Cerebellar nuclear complex (tissue), 1 donor: Measurements from ENCODE around the gene DAB2IP.
"Not testable (repeated sequence)": the region's sequence is repeated elsewhere in the genome, so short reads cannot be mapped to it uniquely, and the experiment has no call there.

ENCODE experiments used
- DNase-seq, 2 experiments: peaks; one replicate each; lab custom pipeline; 2025; lab: John Stamatoyannopoulos, UW

DAB2IP gene

GRCh38 chr9:121651295-121652020 is at the start of gene DAB2IP:
Gene DAB2IP (plus strand): TSS chr9:121651634. CDS start chr9:121651776, 142 bp downstream.
- peak; percentile 19 to 59 for DNase-seq

GRCh38 chr9:121603028-121603427 is 48.4 kb upstream of the DAB2IP start:
- DNase-seq, result no peak

GRCh38 chr9:121604242-121604641 is 47.2 kb upstream of the DAB2IP start:
- no peak for DNase-seq

- no peak for DNase-seq
Measured at GRCh38 chr9:121604654-121605053, 46.8 kb upstream of the DAB2IP start.

- DNase-seq, result no peak
Measured at GRCh38 chr9:121607434-121608167, 43.8 kb upstream of the DAB2IP start.

GRCh38 chr9:121608168-121608853 is 43.1 kb upstream of the DAB2IP start:
- no peak for DNase-seq

GRCh38 chr9:121609822-121610637 is 41.4 kb upstream of the DAB2IP start:
- no peak for DNase-seq

GRCh38 chr9:121610638-121610953 is 40.8 kb upstream of the DAB2IP start:
- DNase-seq, result no peak

- DNase-seq, result no peak
Measured at GRCh38 chr9:121612511-121612998, 38.9 kb upstream of the DAB2IP start.

GRCh38 chr9:121613009-121613752 is 38.3 kb upstream of the DAB2IP start:
- DNase-seq, result no peak

- no peak for DNase-seq
Measured at GRCh38 chr9:121616123-121616755, 35.2 kb upstream of the DAB2IP start.

- DNase-seq, result no peak
Measured at GRCh38 chr9:121618504-121618903, 32.9 kb upstream of the DAB2IP start.

GRCh38 chr9:121618910-121619309 is 32.5 kb upstream of the DAB2IP start:
- DNase-seq, result not testable (repeated sequence)

GRCh38 chr9:121619545-121620324 is 31.7 kb upstream of the DAB2IP start:
- no peak for DNase-seq

GRCh38 chr9:121620325-121620673 is 31.1 kb upstream of the DAB2IP start:
- no peak for DNase-seq

GRCh38 chr9:121620777-121621449 is 30.5 kb upstream of the DAB2IP start:
- peak in 1 of 2 experiments; percentile 33 for DNase-seq

GRCh38 chr9:121622387-121623203 is 28.8 kb upstream of the DAB2IP start:
- no peak for DNase-seq

GRCh38 chr9:121623430-121623829 is 28.0 kb upstream of the DAB2IP start:
- DNase-seq, result not testable (repeated sequence)
